GM19395 (cell line): ENCODE data around the gene CDK2.
"Not testable (repeated sequence)": the region's sequence is repeated elsewhere in the genome, so short reads cannot be mapped to it uniquely, and the experiment has no call there.

ENCODE experiments used
- ATAC-seq: cut with Tn5 transposase; IDR thresholded peaks from one replicate; pipeline ENCODE4 v1.9.1; 2021; ENCODE audit warnings: mild to moderate bottlenecking, moderate library complexity; ENCODE audit not compliant: unreplicated experiment

The CDK2 gene

GRCh38 chr12:55979069-55979468 lies 12.4 kb downstream of the CDK2 start:
- ATAC-seq, result no peak

DNA sequence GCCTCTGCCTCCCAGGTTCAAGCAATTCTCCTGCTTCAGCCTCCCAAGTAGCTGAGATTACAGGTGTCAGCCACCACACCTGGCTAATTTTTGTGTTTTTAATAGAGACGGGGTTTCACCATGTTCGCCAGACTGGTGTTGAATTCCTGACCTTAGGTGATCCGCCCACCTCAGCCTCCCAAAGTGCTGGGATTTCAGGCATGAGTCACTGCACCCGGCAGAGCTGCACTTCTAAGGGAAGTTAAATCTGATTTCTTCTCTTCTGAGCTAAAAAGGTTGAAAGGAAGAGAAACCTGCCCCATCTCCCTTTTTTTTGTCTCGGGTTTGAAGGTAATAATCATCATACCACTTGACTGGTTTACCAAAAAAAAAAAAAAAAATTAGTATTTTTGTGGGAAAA lies 15.3 kb downstream of the CDK2 start:
- ATAC-seq, result not testable (repeated sequence)

- ATAC-seq, result peak; percentile 89
Observed at GRCh38 chr12:55982319-55982936, 15.8 kb downstream of the CDK2 start.

DNA sequence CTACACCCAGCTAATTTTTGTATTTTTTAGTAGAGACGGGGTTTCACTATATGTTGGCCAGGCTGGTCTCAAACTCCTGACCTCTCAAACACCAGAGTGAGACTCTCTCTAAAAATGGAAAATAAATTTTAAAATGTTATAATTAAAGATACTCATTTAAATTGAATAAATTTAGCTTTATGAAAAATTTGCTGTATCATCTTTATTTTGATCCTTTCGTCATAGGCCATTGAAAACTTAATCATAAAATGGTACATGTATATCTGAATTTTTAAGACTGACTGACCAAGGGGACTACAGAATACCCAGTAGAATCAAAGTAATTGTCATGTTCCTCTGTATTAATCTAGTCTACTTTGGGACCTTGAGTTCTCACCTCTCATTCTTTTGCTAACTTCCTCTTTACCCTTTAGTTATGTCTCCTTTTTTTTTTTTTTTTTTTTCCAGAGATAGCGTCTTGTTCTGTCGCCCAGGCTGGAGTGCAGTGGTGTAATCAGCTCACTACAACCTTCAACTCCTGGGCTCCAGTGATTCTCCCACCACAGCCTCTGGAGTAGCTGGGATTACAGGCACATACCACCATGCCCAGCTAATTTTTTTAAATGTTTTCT lies 16.7 kb downstream of the CDK2 start:
- no peak for ATAC-seq

GRCh38 chr12:55984861-55985260 lies 18.2 kb downstream of the CDK2 start:
- ATAC-seq, result no peak

DNA sequence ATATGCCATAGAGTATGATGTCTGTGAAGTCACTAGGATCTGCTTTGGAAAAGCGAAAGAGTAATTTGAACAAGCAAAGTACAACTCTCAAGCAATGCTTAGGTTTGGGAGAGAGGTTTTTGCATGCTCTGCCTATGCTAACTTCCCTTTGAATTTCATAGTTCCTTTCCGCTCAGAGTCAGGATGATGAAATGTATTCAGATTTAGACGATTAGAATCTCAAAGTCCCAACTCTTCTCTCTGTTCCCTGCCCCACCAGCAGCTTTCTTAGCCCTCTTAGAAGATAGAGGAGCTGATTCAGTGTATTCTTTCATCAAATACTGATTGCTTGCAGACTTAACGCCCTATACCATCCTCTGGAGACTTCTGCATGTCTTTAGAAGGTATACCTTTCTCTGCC lies 18.7 kb downstream of the CDK2 start:
- ATAC-seq, result no peak

DNA sequence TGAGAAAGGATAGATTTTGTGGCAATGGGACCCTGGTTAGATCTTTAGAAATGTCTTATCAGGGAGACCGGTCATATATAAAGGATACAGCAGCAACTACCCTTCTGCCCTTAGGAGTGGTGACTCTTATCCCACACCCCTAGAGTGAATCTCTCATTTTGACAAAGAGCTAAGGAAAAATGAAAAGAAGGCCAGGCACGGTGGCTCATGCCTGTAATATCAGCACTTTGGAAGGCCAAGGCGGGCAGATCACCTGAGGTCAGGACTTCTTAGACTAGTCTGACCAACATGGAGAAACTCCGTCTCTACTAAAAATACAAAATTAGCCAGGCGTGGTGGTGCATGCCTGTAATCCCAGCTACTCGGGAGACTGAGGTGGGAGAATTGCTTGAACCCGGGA lies 19.3 kb downstream of the CDK2 start:
- not testable (repeated sequence) for ATAC-seq

- no peak for ATAC-seq
Observed at GRCh38 chr12:55991110-55991509, 24.5 kb downstream of the CDK2 start.

DNA sequence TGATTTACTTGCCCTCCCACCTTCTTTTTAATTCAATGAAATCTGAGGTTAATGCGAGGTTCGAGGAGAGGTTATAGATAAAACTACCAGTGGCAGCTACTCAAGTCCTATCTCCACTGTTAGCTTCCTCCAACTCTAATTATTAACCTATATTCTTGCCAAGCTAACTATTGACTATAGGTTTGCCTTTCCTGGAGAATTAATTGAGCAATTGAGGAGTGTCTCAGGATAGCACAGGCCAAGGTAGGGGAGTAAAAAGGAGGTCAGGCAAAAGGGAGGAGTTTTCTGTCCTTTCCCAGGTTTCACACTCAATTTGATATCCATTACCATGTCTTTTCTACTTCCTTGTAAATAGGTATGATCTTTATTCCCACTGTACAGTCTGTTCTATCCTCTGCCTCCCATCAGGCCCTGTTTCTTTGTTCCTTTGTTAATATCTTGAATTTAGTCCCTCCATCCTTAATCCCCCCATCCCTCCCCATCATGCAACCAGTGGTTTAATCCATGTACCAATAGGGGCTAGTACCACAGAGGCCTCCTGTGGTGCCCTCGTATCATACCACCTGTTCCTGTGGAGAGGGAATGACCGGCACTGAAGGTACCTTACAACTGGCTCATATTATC lies 26.7 kb downstream of the CDK2 start:
- ATAC-seq, result no peak

GRCh38 chr12:55995366-55995765 lies 28.7 kb downstream of the CDK2 start:
- ATAC-seq, result no peak

GRCh38 chr12:55996201-55996714 lies 29.6 kb downstream of the CDK2 start:
- no peak for ATAC-seq

- ATAC-seq, result peak; percentile 100
Observed at GRCh38 chr12:55996715-55997534, 30.3 kb downstream of the CDK2 start, which contains the start of gene SUOX. TSS of gene SUOX (plus strand) at chr12:55997276. CDS start at chr12:56002222, 4,946 bp downstream.

DNA sequence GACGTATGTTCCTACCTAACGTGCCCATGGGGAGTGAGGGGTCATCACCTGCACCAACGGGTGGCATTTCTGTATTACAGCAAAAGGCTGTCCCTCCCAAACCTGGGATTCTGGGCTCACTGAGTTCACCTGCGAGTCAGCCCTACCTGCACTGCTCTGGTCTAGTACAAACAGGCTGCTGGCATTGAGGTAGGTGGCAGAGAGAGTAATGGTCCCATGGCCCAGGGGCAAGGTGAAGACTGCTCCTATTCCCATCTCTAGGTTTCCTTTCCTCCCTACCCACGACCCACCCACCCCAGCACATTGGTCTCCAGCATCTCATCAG lies 30.9 kb downstream of the CDK2 start:
- no peak for ATAC-seq

DNA sequence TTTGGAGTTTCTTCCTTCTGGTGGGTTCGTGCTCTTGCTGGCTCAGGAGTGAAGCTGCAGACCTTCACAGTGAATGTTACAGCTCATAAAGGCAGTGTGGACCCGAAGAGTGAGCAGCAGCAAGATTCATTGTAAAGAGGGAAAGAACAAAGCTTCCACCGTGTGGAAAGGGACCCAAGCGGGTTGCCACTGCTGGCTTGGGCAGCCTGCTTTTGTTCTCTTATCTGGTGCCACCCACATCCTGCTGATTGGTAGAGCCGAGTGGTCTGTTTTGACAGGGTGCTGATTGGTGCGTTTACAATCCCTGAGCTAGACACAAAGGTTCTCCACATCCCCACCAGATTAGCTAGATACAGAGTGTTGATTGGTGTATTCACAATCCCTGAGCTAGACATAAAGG lies 32.9 kb downstream of the CDK2 start:
- not testable (repeated sequence) for ATAC-seq

- not testable (repeated sequence) for ATAC-seq
Observed at GRCh38 chr12:55999999-56000540, 33.4 kb downstream of the CDK2 start.

- ATAC-seq, result no peak
Observed at GRCh38 chr12:56001487-56002100, 35.0 kb downstream of the CDK2 start.

GRCh38 chr12:56003376-56003775 lies 36.7 kb downstream of the CDK2 start:
- ATAC-seq, result not testable (repeated sequence)

GRCh38 chr12:56004211-56004610 lies 37.6 kb downstream of the CDK2 start:
- no peak for ATAC-seq

DNA sequence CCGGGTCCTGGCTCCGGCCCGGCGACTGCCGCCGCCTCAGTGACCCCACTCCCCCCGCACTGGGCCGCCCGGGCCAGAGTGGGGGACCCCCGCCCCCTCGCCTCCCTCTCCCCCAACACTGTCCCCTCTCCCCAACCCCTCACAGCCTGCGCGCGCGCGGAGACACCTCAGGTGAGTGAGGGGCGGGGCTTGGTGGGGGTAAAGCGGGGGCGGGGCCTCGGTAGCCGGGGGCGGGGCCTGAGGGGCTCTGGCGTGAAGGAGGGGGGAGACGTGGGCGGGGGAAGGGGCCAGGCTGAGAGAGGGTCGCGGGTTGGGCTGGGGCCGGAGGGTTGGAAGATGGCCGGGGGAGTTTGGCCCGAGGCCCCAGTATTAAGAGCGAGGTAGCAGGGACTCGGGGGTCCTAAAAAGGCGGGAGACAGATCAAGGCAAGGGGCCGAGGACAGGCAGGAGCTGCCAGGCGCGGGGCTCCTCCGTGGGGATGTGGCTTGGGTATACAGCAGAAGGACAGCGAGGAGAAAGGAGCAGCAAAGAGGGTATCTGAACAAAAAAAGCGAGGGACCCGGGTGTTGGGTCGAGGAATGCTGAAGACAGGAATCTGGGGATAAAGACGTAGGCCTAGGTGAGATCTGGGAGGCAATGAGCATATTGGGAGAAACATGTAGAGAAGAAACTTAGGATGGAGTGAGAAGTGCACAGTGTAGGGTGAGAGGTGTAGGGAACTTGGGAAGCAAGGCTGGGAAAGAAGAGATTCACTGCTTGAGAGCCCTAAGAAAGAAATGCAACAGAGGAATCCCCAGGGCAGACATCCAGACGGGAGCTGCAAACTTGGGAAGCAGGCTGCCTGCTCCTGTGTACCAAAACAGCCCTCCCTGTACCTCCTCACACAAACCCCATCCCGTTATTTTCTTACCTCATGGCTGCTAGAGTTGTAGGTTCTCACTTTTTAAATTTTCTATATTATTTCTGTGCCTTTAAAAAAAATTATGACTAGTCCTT lies 41.2 kb downstream of the CDK2 start:
- peak; percentile 51 for ATAC-seq
